Muscle layer of colon (tissue), 2 donors: ENCODE measurements around the gene HYDIN.

Source experiments
- H3K27ac ChIP-seq: one replicate; pipeline ENCODE4 v1.7.0; 2013; ENCODE audit warnings: low read depth, mild to moderate bottlenecking, low read length, moderate library complexity
- H3K27me3 ChIP-seq, 2 donors: one replicate each; pipeline ENCODE4 v1.7.0; 2013; ENCODE audit warnings: low read length in 2 of 2, mild to moderate bottlenecking in 2 of 2; ENCODE audit not compliant: insufficient read depth in 2 of 2, control insufficient read depth in 1 of 2
- H3K36me3 ChIP-seq: one replicate; pipeline ENCODE4 v1.7.0; 2013; ENCODE audit warnings: mild to moderate bottlenecking, low read length; ENCODE audit not compliant: insufficient read depth
- H3K4me1 ChIP-seq: one replicate; pipeline ENCODE4 v1.7.0; 2013; ENCODE audit warnings: mild to moderate bottlenecking, low read length; ENCODE audit not compliant: insufficient read depth
- H3K4me3 ChIP-seq, 2 donors: one replicate each; pipeline ENCODE4 v1.7.0; 2013; ENCODE audit warnings: low read length in 2 of 2, low read depth in 1 of 2, mild to moderate bottlenecking in 1 of 2, moderate library complexity in 1 of 2
- H3K9ac ChIP-seq: one replicate; pipeline ENCODE4 v1.7.0; 2013; ENCODE audit warnings: low read length
- H3K9me3 ChIP-seq: one replicate; pipeline ENCODE4 v1.7.0; 2013; ENCODE audit warnings: mild to moderate bottlenecking, low read length
- donor health status: abdominal sarcoma.
- donor health status: Adenocarcinoma of cecum.

HYDIN gene

DNA sequence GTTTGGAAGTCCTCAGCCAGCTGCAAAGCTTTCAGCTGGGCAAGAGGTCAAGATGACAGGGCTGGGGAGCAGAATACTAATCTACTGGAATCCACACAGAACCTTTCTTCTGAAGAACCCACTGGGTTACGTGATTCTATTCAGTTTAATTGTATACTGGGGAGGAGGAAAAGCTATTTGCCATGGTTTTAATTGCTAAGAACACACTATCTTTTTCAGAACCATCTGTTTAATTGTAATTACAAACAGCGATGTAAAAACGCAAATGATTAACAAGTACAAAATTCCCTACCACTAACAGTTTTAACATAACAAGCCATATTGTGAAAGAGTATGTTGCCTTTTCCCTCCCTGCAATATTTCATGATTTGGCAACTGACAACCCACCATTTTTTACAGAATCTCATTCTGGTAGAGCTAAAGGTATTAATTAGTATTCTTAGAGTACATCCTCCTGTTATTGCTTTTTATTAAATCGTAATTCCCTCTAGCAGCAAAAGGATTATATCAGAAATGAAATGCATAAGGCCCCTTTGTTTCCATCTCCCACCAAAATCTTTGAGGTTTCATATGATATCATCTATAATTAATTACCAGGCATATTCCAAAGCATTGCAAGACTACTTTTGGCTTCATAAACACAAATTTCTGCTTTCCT, 12.1 kb downstream of the HYDIN start:
- H3K4me3 ChIP-seq, result no peak overlapping the region
- no peaks in the 10 kb centered on the region for H3K9me3 ChIP-seq
- H3K36me3 ChIP-seq, result no peaks in the 10 kb centered on the region
- no peak overlapping the region for H3K27ac ChIP-seq
- H3K4me1 ChIP-seq, result no peaks in the 10 kb centered on the region
- no peak overlapping the region for H3K9ac ChIP-seq
- H3K27me3 ChIP-seq, result no peaks in the 10 kb centered on the region

DNA sequence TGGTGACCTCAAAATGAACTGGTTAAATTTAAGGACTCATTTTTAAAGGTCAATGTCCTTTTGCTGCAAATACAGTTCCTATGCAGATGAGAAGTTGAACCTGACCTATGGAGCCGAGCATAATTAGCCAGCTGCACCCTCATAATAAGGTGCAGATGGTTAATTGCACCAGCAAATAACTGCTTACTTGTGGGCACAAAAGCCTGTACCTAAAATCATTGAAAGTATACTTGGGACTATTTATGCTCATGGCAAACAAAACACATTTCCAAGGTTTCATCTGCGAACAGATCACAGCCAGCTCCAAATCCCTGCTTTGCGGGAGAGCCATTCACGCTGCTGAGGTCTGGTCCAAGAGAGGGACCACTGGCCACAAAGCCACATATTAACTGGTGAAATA, 13.0 kb downstream of the HYDIN start:
- no peaks in the 10 kb centered on the region for H3K27me3 ChIP-seq
- H3K9ac ChIP-seq, result no peak overlapping the region
- H3K4me1 ChIP-seq, result no peaks in the 10 kb centered on the region
- H3K36me3 ChIP-seq, result no peaks in the 10 kb centered on the region
- H3K4me3 ChIP-seq, result no peak overlapping the region
- H3K27ac ChIP-seq, result no peak overlapping the region
- no peaks in the 10 kb centered on the region for H3K9me3 ChIP-seq

DNA sequence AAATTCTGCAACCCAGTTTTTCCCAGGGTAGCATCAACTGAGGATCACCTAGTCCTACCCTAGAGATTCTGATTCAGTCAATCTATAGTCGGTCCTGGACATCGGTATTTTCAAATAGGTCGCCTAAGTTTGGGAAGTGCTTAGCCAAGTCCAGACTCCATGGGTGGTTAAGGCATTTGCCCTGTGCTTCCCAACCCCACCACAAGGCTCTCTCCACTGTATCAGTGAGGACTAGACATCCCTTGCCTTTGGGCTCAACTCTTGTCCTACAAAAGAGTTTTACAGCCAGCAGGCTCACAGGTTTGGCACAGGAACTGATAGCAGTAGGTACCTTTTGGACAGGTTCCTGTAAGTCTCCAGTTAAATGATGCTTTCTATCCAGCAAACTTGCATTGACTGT, 13.8 kb downstream of the HYDIN start:
- no peak overlapping the region for H3K27ac ChIP-seq
- H3K9me3 ChIP-seq, result no peaks in the 10 kb centered on the region
- H3K4me3 ChIP-seq, result no peak overlapping the region
- H3K9ac ChIP-seq, result no peak overlapping the region
- no peaks in the 10 kb centered on the region for H3K27me3 ChIP-seq
- no peaks in the 10 kb centered on the region for H3K36me3 ChIP-seq
- no peaks in the 10 kb centered on the region for H3K4me1 ChIP-seq

DNA sequence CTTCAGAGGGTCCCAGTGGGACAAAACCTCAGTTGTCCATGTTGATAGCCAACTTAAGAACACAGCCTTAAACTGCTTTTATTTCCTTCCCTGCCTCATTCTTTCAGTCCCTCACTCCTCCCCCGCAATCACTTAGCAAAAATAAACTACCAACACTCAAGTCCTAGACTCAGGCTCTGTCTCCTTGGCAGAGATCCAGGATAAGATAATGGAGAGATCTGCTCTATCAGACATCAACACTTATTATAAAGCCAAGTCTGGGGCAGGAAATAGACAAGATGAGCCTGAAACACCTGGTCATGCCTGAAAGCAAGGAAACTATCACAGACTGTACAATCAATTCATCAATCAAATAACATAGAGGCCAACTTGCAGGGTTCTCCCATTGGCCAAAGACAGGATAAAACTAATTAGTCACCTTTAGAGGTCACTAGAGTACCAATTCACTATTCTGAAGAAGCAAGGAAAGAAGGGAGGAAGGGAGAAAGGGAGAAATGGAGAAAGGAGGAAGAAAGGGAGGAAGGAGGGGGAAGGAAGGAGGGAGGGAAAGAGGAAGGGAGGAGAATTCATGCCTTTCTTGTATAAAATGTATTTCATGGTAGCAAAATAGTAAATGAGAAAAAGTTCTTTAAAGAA, 15.7 kb downstream of the HYDIN start:
- Histone ChIP-seq H3K27ac (no peak overlapping the region), H3K9ac (no peak overlapping the region), H3K9me3 (no peaks in the 10 kb centered on the region), H3K36me3 (no peaks in the 10 kb centered on the region), H3K4me3 (no peak overlapping the region), H3K4me1 (no peaks in the 10 kb centered on the region), H3K27me3 (no peaks in the 10 kb centered on the region)

DNA sequence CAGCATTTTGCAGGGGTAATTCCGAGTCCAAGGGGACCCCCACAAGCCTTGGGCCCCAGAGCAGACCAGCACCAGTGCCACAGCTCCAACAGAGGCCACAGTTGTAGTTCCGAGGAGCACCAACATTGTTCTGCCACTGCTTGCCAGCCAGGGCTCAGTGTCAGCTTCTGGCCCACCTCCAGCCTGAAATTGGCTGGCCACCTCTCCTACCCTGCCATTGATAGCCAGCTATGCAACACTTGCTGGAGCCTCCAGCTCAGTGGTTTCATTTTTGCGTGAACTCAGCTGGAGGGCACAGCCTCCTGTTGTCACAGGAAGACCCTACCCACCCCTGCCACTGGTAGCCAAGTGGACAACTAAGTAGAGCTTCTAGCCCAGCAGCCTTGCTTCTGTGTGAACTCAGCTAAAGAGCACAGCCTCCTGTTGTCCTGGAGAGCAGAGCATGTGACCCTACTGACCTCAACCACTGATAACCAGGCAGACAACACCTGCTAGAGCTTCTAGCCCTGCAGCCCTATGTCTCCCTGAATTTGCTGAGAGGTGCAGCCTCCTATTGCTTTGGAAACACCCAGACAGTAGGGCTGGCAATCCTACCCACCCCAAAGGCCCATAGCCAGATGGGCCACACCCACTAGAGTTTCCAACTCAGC, 24.9 kb downstream of the HYDIN start:
- no peak overlapping the region for H3K4me3 ChIP-seq
- no peak overlapping the region for H3K27ac ChIP-seq
- no peaks in the 10 kb centered on the region for H3K36me3 ChIP-seq
- H3K4me1 ChIP-seq, result no peaks in the 10 kb centered on the region
- H3K9me3 ChIP-seq, result no peaks in the 10 kb centered on the region
- no peak overlapping the region for H3K9ac ChIP-seq
- no peaks in the 10 kb centered on the region for H3K27me3 ChIP-seq

DNA sequence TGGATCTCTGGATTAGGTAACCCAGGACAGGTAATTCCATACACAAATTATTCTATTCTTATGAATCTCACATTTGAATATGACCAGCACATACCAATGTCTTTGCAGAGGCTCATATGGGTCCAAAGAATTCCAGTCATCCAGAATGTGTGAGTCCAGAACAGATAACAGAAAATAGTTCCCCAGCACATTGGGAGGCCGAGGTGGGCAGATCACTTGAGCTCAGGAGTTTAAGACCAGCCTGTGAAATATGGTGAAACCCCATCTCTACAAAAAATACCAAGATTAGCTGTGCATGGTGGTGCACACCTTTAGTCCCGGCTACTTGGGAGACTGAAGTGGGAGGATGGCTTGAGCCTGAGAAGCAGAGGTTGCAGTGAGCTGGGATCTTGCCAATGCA, 26.9 kb downstream of the HYDIN start:
- H3K36me3 ChIP-seq, result no peaks in the 10 kb centered on the region
- no peak overlapping the region for H3K27ac ChIP-seq
- no peak overlapping the region for H3K9ac ChIP-seq
- no peaks in the 10 kb centered on the region for H3K27me3 ChIP-seq
- H3K4me1 ChIP-seq, result no peaks in the 10 kb centered on the region
- H3K9me3 ChIP-seq, result no peaks in the 10 kb centered on the region
- no peak overlapping the region for H3K4me3 ChIP-seq

DNA sequence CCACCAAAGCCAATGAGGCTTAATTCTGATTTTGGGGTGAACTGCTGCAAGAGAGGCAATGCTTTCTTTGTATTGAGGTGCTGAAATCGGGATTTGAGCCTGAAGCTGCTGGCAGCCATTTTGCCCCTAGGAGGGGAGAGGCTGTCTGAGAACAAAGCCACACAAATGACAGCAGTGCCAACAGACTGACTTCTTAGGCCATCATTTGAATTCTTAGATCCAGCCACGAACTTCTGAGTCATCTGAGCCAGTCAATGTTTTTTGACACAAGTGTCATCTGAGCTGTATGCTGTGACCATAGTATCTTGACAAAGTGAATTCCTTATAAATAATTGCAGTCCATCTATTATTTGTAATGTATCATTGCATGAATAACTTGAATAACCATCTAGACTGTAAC, 29.0 kb downstream of the HYDIN start:
- Histone ChIP-seq H3K27ac (no peak overlapping the region), H3K27me3 (no peaks in the 10 kb centered on the region), H3K9me3 (no peaks in the 10 kb centered on the region), H3K36me3 (no peaks in the 10 kb centered on the region), H3K9ac (no peak overlapping the region), H3K4me1 (no peaks in the 10 kb centered on the region), H3K4me3 (no peak overlapping the region)

DNA sequence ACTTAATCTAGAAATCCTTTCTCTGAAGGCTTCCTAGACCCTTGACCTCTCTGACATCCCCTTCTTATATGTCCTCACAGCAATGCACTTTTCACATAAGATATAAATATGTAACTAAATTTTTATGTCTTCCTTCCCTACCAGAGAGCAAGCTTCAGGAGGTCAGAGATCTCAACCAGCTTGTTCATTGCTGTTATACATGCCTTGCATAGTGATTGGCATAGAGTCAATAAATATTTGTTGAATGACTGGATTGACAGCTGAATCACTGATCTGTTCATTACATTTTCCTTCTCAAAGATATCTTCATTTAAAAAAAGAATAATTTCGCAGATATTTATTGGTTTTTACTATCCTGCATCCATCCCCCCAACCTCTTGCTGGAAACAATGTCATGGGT, 29.5 kb downstream of the HYDIN start:
- Histone ChIP-seq H3K9ac (no peak overlapping the region), H3K9me3 (no peaks in the 10 kb centered on the region), H3K27ac (no peak overlapping the region), H3K36me3 (no peaks in the 10 kb centered on the region), H3K4me1 (no peaks in the 10 kb centered on the region), H3K27me3 (no peaks in the 10 kb centered on the region), H3K4me3 (no peak overlapping the region)

DNA sequence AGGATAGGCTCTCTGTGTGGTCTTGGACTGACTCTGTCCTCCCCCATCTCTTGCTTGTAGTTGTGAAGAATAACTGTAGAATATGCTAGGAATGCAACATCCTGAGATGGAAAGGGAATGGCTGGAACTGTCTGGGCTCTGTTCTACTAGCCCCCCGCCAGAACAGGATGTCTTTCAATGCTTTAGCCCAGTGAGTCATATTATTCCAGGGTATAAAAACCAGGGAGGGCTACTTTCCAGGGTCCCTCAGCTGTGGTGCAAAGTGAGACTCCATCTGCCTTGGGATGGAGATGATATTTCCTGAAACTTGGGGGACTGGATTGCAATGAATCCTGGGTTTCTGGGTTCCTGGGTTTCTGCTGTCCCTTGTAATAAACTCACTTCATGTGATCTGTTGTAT, 32.1 kb downstream of the HYDIN start:
- H3K4me3 ChIP-seq, result no peak overlapping the region
- no peak overlapping the region for H3K9ac ChIP-seq
- no peaks in the 10 kb centered on the region for H3K27me3 ChIP-seq
- no peaks in the 10 kb centered on the region for H3K36me3 ChIP-seq
- H3K9me3 ChIP-seq, result no peaks in the 10 kb centered on the region
- no peak overlapping the region for H3K27ac ChIP-seq
- H3K4me1 ChIP-seq, result no peaks in the 10 kb centered on the region

DNA sequence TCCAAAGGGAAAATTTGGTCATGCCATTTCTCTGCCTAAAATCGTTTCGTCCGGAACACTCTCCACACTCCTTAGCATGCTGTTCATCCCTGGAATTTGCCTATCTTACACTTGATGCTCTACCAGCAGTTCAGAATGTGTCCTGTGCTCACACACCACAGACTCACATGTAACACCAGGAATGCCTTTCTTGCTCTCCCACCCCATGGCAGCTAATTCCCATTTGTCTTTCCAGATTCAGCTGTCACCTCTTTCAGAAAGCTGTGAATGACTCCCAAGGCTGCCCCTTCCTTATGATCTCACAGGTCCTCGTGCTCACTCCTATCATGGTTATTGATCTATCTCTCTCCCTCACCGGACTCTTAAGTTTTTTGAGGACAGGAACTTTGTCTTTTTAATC, 38.1 kb downstream of the HYDIN start:
- Histone ChIP-seq H3K27ac (no peak overlapping the region), H3K36me3 (no peaks in the 10 kb centered on the region), H3K4me3 (no peak overlapping the region), H3K9me3 (no peaks in the 10 kb centered on the region), H3K9ac (no peak overlapping the region), H3K4me1 (no peaks in the 10 kb centered on the region), H3K27me3 (no peaks in the 10 kb centered on the region)

DNA sequence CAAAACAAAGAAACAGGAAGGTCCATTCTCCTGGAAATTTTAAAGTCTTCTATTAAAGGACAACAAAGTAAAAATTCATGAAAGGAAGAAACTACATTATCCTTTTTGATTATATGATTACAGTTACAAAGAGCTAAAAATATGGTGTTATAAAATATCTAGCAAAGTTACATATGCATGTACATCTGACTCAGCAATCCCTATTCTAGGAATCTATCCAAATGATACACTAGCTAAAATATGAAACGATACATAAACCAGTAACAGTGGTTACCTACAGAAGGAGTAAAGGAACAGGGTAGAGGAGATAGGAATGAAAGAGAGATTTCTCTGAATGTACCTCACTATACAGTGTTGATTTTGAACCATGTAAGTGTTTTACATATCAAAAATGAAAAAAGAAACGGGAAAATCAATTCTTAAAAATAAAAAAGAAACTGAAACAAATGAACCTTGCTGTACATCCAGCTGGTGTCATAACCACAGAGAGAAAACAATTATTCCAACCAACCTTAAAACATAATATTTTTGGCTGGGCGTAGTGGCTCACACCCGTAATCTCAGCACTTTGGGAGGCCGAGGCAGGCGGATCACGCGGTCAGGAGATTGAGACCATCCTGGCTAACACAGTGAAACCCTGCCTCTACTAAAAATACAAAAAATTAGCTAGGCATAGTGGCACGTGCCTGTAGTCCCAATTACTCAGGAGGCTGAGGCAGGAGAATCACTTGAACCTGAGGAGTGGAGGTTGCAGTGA, 41.4 kb downstream of the HYDIN start:
- H3K9me3 ChIP-seq, result no peaks in the 10 kb centered on the region
- no peaks in the 10 kb centered on the region for H3K36me3 ChIP-seq
- H3K27ac ChIP-seq, result no peak overlapping the region
- no peaks in the 10 kb centered on the region for H3K27me3 ChIP-seq
- H3K9ac ChIP-seq, result no peak overlapping the region
- H3K4me1 ChIP-seq, result no peaks in the 10 kb centered on the region
- no peak overlapping the region for H3K4me3 ChIP-seq
